ENCODE measurements around the gene NANOG. TPM values are rescaled to one million over a fixed set of nuclear protein-coding genes. Genes with fewer than 3 reads are reported as not detected.
"Not testable (repeated sequence)": the region's sequence is repeated elsewhere in the genome, so short reads cannot be mapped to it uniquely, and the experiment has no call there.

NANOG gene
- total RNA-seq, 1 experiment from 2014 or later = not detected

DNA sequence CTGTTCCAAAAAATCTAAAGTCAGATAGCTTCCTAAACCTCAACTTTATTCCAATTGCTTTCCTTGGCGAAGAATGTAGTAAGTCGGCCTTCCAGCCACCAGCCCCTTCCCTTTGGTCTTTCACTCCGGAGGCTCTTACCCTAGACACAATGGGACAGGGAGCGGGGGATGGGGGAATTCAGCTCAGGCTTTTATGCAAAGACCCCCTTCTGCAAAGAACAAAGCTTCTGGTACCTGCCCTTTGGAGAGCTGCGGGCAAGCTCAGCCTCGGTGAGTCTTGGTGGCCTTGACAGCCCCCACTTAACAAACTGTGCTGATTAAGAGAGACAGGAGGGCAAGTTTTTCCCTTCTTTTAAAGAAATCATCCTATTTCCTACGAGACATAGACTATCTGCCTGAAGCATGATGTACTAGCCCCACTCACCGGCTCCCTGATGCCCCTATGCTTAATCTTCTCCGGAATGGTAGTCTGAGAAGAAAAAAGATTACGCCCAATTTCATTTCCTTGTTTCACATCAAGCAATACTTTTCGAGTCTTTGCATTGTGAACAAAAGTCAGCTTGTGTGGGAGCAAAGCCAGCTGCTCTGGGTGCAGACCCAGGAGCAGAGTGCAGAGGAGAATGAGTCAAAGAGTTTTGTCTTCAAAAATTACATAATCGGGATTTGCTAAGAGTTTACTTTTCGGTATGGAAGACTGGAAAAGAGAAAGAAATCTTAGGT is 1.5 kb upstream of the NANOG start:
- ChIA-PET POLR2A (ENCODE audit: unreplicated experiment) (no interaction called here), CTCF (no interaction called here)
- DNase-seq (no peak), ATAC-seq (no peak)
- intact Hi-C loops (cut with micrococcal nuclease) = no loop called here
- Histone ChIP-seq H3K27ac (ENCODE audit: low read length) (no peak overlapping the region), H3K9ac (ENCODE audit: low read length) (no peak overlapping the region), H3K36me3 (ENCODE audit: low read depth, low read length) (no peaks in the 10 kb centered on the region), H3K4me1 (ENCODE audit: insufficient read depth, low read length) (no peaks in the 10 kb centered on the region), H3K79me2 (ENCODE audit: low read length) (no peaks in the 10 kb centered on the region), H3K9me3 (ENCODE audit: low read length) (no peaks in the 10 kb centered on the region), H3K4me3 (ENCODE audit: low read length) (no peak overlapping the region), H3K9me2 (replicated peaks; ENCODE audit: low read length) (no peaks in the 10 kb centered on the region), H3K27me3 (ENCODE audit: low read length) (peaks cover 32% of the 10 kb centered on the region), H2AFZ (ENCODE audit: low read length) (no peak overlapping the region), H3K4me2 (ENCODE audit: low read length) (no peak overlapping the region), H4K20me1 (ENCODE audit: low read length) (no peaks in the 10 kb centered on the region), H3F3A (ENCODE audit: low read length, unreplicated experiment) (no peaks in the 10 kb centered on the region)
- TF ChIP-seq EZH2phosphoT487 (IDR thresholded peaks at IDR 0.05; ENCODE audit: borderline replicate concordance, low read length) = no peak
- TF ChIP-seq, protein P1, sequence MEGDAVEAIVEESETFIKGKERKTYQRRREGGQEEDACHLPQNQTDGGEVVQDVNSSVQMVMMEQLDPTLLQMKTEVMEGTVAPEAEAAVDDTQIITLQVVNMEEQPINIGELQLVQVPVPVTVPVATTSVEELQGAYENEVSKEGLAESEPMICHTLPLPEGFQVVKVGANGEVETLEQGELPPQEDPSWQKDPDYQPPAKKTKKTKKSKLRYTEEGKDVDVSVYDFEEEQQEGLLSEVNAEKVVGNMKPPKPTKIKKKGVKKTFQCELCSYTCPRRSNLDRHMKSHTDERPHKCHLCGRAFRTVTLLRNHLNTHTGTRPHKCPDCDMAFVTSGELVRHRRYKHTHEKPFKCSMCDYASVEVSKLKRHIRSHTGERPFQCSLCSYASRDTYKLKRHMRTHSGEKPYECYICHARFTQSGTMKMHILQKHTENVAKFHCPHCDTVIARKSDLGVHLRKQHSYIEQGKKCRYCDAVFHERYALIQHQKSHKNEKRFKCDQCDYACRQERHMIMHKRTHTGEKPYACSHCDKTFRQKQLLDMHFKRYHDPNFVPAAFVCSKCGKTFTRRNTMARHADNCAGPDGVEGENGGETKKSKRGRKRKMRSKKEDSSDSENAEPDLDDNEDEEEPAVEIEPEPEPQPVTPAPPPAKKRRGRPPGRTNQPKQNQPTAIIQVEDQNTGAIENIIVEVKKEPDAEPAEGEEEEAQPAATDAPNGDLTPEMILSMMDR (conservative IDR thresholded peaks at IDR 0.05; ENCODE audit: low read depth, low read length) = no peak
- no peak for TF ChIP-seq EZH2 (IDR thresholded peaks at IDR 0.05; ENCODE audit: low read length, unreplicated experiment)
- BruUV-seq (replicated peaks) = no TSS peak

DNA sequence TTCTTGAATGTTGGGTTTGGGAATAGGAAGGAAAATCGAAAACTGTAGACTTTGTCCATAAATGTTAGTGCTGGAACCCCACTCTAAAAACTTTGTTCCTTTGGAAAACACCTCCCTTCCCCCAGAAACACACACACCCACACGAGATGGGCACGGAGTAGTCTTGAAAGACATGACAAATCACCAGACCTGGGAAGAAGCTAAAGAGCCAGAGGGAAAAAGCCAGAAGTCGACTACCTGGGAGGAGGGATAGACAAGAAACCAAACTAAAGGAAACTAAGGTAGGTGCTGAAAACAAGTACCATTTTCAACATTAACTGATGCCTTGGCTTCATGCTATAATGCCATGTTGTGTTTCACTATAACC is 925 bp upstream of the NANOG start:
- no peak overlapping the region for H3K4me2 ChIP-seq (ENCODE audit: low read length)
- CTCF ChIA-PET = no interaction called here

DNA sequence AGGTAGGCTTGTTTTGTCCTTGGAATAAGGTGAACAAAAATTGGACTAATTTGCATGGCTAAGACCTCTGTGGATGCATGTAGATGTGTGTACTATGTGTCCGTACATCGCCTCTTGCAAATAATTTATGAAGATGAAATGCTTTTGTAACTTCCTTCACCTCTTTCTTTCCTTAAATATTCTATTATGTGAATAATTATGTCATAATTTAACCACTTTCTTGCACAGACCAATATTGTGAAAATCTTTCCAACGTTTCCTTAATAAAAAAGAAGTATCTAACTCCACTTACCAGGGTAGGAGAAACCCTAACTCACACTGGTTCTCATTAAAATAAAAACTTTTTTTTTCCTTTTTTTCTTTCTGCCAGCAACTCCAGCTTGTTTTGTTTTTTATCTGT is 4.0 kb downstream of the NANOG start:
- ChIA-PET POLR2A (ENCODE audit: unreplicated experiment) (no interaction called here), CTCF (no interaction called here)
- no peaks in the 10 kb centered on the region for H4K20me1 ChIP-seq (ENCODE audit: low read length)
- H3K36me3 ChIP-seq (ENCODE audit: low read depth, low read length) = no peaks in the 10 kb centered on the region
- BruUV-seq (replicated peaks) = no TSS peak
- no peaks in the 10 kb centered on the region for H3K4me1 ChIP-seq (ENCODE audit: insufficient read depth, low read length)
- H3K4me3 ChIP-seq (ENCODE audit: low read length) = no peak overlapping the region
- ATAC-seq = no peak
- no peak overlapping the region for H3K9ac ChIP-seq (ENCODE audit: low read length)
- H3K79me2 ChIP-seq (ENCODE audit: low read length) = no peaks in the 10 kb centered on the region
- no peak overlapping the region for H3K27ac ChIP-seq (ENCODE audit: low read length)
- no peak for DNase-seq
- H3K9me2 ChIP-seq (replicated peaks; ENCODE audit: low read length) = no peaks in the 10 kb centered on the region
- no peak for TF ChIP-seq EZH2phosphoT487 (IDR thresholded peaks at IDR 0.05; ENCODE audit: borderline replicate concordance, low read length)
- no peak for TF ChIP-seq EZH2 (IDR thresholded peaks at IDR 0.05; ENCODE audit: low read length, unreplicated experiment)
- TF ChIP-seq, protein P1 (conservative IDR thresholded peaks at IDR 0.05; ENCODE audit: low read depth, low read length) = no peak
- intact Hi-C loops (cut with micrococcal nuclease) = no loop called here
- no peaks in the 10 kb centered on the region for H3F3A ChIP-seq (ENCODE audit: low read length, unreplicated experiment)
- no peaks in the 10 kb centered on the region for H3K9me3 ChIP-seq (ENCODE audit: low read length)
- H3K27me3 ChIP-seq (ENCODE audit: low read length) = peaks cover 23% of the 10 kb centered on the region
- H3K4me2 ChIP-seq (ENCODE audit: low read length) = no peak overlapping the region
- no peak overlapping the region for H2AFZ ChIP-seq (ENCODE audit: low read length)

More for the DNA sequence above, 925 bp upstream of the NANOG start:
- Histone ChIP-seq H3K79me2 (ENCODE audit: low read length) (no peaks in the 10 kb centered on the region), H4K20me1 (ENCODE audit: low read length) (no peaks in the 10 kb centered on the region), H3K9me2 (replicated peaks; ENCODE audit: low read length) (no peaks in the 10 kb centered on the region), H3F3A (ENCODE audit: low read length, unreplicated experiment) (no peaks in the 10 kb centered on the region), H3K27ac (ENCODE audit: low read length) (no peak overlapping the region), H3K27me3 (ENCODE audit: low read length) (peaks cover 32% of the 10 kb centered on the region), H3K4me1 (ENCODE audit: insufficient read depth, low read length) (no peaks in the 10 kb centered on the region), H3K36me3 (ENCODE audit: low read depth, low read length) (no peaks in the 10 kb centered on the region), H3K9ac (ENCODE audit: low read length) (no peak overlapping the region), H3K9me3 (ENCODE audit: low read length) (no peaks in the 10 kb centered on the region), H2AFZ (ENCODE audit: low read length) (no peak overlapping the region), H3K4me3 (ENCODE audit: low read length) (no peak overlapping the region)
- TF ChIP-seq EZH2 (IDR thresholded peaks at IDR 0.05; ENCODE audit: low read length, unreplicated experiment) (no peak), EZH2phosphoT487 (IDR thresholded peaks at IDR 0.05; ENCODE audit: borderline replicate concordance, low read length) (no peak)
- TF ChIP-seq, protein P1 (conservative IDR thresholded peaks at IDR 0.05; ENCODE audit: low read depth, low read length) = no peak
- BruUV-seq (replicated peaks) = no TSS peak
- intact Hi-C loops (cut with micrococcal nuclease) = no loop called here
- POLR2A ChIA-PET (ENCODE audit: unreplicated experiment) = no interaction called here
- DNase-seq = no peak
- ATAC-seq = no peak

DNA sequence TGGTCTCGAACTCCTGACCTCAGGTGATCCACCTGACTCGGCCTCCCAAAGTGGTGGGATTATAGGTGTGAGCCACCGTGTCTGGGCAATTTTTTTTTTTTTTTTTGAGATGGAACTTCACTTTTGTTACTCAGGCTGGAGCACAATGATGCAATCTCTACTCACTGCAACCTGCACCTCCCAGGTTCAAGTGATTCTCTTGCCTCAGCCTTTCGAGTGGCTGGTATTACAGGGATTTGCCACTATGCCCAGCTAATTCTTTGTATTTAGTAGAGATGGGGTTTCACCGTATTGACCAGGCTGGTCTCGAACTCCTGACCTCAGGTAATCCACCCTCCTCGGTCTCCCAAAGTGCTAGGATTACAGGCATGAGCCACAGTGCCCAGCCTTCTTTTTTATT is 8.1 kb downstream of the NANOG start:
- CTCF ChIA-PET; H3K9ac ChIP-seq (ENCODE audit: low read length); H3K4me1 ChIP-seq (ENCODE audit: insufficient read depth, low read length); intact Hi-C loops (cut with micrococcal nuclease); H3K27ac ChIP-seq (ENCODE audit: low read length); H4K20me1 ChIP-seq (ENCODE audit: low read length); H3K79me2 ChIP-seq (ENCODE audit: low read length); H3F3A ChIP-seq (ENCODE audit: low read length, unreplicated experiment); H3K4me2 ChIP-seq (ENCODE audit: low read length); H3K4me3 ChIP-seq (ENCODE audit: low read length); H2AFZ ChIP-seq (ENCODE audit: low read length); H3K27me3 ChIP-seq (ENCODE audit: low read length); ATAC-seq; BruUV-seq (replicated peaks); POLR2A ChIA-PET (ENCODE audit: unreplicated experiment); H3K36me3 ChIP-seq (ENCODE audit: low read depth, low read length); H3K9me2 ChIP-seq (replicated peaks; ENCODE audit: low read length); H3K9me3 ChIP-seq (ENCODE audit: low read length); DNase-seq: not testable (repeated sequence)
